DMS 273 treated with DMSO at 0.1 percent for 48 hours (cell line): ENCODE results near the gene EIF4A3.

Source experiments
- DNase-seq: peaks from one replicate; lab custom pipeline; 2025; lab: John Stamatoyannopoulos, UW

The EIF4A3 gene

GRCh38 chr17:80147035-80147822, at the start of gene EIF4A3:
EIF4A3 (minus strand) TSS chr17:80147128; CDS start chr17:80146961, 167 bp downstream.
- peak; percentile 95 for DNase-seq

- DNase-seq: no peak
Observed at GRCh38 chr17:80196652-80197051, 49.7 kb upstream of the EIF4A3 start.

- DNase-seq: no peak
Observed at GRCh38 chr17:80195671-80196529, 49.0 kb upstream of the EIF4A3 start.

DNA sequence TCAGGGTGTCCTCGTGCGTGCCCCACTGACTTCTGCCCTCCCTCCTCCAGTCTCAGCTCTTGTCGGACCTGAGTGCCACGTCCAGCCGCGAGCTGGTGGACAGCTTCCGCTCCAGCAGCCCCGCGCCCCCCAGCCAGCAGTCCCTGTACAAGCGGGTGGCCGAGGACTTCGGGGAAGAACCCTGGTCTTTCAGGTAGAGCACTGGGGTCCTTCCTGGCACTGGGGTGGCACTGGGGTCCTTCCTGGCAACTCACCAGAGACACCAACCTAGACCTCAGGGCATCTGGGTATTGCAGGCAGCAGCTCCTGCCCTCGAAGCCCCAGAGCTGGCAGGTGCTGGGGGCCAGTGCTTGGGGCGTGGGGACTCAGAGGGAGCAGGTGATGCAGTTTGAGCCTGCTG, 48.2 kb upstream of the EIF4A3 start:
- DNase-seq: no peak

- no peak for DNase-seq
Observed at GRCh38 chr17:80191865-80192661, 45.1 kb upstream of the EIF4A3 start.

DNA sequence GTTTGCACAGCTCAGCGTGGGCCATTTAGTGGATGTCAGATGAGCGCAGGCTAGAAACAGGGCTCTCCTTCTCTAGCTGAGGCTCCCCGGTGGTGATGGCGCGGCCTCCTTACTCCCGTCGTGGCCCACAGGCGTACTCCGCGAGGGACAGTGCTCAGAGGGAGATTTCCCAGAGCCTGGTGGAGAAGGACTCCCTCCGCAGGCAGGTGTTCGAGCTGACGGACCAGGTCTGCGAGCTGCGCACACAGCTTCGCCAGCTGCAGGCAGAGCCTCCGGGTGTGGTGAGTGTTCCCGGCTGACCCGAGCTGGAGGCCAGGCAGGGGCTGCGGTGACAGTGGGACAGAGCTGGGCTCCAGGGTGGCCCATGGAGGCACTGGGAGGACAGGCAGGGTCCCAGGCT, 44.3 kb upstream of the EIF4A3 start:
- DNase-seq: no peak

- no peak for DNase-seq
Observed at GRCh38 chr17:80190716-80191115, 43.8 kb upstream of the EIF4A3 start.

DNA sequence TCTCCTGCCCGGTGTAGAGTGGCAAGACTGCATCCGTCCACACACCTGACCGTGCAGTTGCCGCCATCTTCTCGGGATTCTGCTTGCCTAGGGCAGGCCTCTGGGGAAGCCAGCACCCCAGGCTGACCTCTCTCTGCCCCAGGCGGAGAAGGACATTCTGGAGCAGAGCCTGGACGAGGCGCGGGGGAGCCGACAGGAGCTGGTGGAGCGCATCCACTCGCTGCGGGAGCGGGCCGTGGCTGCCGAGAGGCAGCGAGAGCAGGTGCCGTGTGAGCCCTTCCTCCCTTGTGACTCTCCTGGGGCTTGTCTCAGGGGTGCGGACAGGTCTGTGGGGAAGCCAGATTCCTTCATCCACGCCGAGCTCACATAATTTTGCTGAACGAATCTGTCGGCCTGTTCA, 42.7 kb upstream of the EIF4A3 start:
- DNase-seq: no peak

DNA sequence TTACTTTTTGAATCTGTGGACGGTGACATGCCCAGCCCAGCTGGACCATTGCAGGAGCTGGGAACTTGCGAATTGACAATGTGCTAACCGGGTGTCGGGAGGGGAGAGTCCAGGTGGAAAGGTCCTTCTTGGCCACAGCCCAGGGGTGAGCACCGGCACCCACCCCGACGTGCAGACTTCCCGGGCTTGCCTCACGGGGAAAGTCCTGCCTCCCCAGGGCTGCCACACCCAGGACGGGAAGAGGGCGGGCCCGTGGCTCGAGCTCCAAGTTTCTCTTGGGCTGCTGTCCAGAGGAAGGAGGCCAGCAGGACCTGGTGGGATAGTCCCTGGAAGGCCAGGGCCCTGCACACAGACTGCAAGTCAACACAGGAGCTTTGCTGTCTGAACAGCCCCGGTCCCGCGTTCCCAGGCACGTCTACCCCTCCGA, 40.6 kb upstream of the EIF4A3 start:
- no peak for DNase-seq

GRCh38 chr17:80187090-80187489, 40.2 kb upstream of the EIF4A3 start:
- DNase-seq: no peak

DNA sequence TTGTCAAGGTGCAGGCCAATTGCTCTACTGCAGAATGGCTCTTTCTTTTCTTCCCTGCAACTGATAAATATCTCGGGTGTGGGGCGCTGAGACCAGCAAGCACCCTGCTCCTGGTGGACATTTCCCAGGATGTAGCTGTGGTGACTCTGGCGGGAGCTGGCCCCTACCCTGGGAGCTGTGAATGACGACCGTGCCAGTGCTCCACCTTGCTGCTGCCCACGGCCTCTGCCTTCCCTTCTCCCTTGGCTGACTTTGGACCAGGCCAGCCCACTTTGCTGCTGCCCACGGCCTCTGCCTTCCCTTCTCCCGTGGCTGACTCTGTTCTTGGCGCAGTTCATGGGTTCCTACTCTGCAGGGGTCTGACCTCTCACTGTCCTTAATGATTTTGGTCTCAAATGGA, 39.0 kb upstream of the EIF4A3 start:
- no peak for DNase-seq

- no peak for DNase-seq
Observed at GRCh38 chr17:80184423-80184714, 37.4 kb upstream of the EIF4A3 start.

DNA sequence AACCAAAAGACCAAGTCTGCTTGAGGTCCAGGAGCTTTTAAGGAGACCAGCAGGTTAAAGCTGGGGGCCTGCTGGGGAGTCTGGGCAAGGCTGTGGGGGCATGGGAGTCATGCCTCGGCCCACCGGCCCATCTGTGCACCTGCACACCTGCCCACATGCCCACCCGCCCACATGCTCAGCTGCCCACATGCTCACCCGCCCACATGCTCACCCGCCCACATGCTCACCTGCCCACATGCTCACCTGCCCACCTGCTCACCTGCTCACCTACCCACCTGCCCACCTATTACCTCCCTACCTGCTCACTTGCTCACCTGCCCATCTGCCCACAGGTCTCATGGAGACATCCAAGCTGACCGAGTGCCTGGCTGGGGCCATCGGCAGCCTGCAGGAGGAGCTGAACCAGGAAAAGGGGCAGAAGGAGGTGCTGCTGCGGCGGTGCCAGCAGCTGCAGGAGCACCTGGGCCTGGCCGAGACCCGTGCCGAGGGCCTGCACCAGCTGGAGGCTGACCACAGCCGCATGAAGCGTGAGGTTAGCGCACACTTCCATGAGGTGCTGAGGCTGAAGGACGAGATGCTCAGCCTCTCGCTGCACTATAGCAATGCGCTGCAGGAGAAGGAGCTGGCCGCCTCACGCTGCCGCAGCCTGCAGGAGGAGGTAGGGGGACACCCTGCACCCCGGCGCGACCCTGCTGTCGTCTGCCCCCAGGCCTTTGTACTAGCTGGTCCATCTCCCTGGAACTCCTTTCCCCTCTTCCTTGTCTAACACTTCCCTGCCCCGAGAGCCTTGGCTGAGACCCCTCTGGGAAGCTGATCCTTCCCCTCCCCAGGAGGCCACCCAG, 36.9 kb upstream of the EIF4A3 start:
- DNase-seq: no peak

DNA sequence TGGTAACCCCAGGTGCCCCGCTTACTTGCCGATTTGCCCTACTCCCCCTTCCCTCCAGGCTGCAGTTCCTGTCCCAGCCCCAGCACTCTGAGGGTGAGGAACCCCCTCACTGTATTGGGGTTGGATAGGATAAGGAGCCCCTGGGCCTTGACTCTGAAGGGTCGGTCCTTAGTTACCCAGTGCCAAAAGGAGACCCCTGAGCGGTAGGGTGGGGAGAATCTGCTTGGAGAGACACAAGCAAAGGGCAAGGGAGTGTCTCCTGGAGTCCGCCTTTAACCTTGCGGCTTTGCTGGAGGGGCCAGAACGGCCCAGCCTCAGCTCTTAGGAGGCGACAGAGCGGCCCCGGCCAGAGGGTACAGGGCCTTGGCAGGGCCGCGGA, 35.9 kb upstream of the EIF4A3 start:
- DNase-seq: no peak

- no peak for DNase-seq
Observed at GRCh38 chr17:80182118-80182844, 35.4 kb upstream of the EIF4A3 start.

DNA sequence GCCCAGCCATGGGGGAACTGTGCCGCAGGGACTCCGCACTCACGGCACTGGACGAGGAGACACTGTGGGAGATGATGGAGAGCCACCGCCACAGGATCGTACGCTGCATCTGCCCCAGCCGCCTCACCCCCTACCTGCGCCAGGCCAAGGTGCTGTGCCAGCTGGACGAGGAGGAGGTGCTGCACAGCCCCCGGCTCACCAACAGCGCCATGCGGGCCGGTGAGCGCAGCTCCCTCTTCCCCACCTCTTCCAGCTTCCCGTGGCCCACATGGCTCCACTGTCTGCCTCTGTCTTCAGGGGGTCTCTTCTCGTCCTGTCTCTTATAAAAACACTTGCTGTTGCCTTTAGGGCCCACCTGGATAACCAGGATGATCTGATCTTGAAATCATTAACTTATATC, 34.5 kb upstream of the EIF4A3 start:
- no peak for DNase-seq

DNA sequence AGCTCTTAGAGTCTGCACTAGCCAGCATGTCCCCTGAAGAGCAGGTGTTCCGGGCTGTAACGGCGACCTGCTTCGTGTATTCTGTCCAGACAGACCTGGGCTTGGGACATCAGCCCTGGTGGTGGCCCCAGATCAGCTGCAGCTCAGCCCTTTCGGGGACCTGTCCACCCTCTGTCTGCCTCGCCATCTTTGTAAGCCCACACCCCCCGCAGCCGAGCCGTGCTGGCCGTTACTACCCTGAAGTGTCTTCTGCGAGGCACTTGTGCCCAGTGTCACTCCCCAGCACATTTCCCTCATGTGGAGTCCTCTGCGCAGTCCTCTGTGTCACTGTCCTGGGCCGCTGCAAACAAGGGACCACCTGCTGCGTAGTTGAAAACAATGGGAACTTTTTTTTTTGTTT, 33.3 kb upstream of the EIF4A3 start:
- no peak for DNase-seq

- DNase-seq: no peak
Observed at GRCh38 chr17:80177986-80178595, 31.2 kb upstream of the EIF4A3 start.

- DNase-seq: no peak
Observed at GRCh38 chr17:80176757-80177156, 29.8 kb upstream of the EIF4A3 start.

DNA sequence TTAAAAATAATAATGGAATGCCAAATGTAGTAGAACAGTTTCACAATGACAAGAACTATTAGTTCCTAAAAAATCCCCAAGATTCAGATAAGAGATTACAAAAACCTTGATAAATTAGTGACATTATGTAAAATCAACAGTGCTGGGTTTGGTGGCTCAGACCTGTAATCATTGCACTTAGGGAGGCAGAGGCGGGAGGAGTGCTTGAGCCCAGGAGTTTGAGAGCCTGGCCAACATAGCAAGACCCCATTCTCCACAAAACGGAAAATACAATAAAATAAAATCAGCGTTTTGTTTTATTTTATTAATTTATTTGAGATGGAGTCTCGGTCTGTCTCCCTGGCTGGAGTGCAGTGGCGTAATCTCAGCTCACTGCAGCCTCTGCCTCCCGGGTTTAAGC, 27.0 kb upstream of the EIF4A3 start:
- DNase-seq: no peak

DNA sequence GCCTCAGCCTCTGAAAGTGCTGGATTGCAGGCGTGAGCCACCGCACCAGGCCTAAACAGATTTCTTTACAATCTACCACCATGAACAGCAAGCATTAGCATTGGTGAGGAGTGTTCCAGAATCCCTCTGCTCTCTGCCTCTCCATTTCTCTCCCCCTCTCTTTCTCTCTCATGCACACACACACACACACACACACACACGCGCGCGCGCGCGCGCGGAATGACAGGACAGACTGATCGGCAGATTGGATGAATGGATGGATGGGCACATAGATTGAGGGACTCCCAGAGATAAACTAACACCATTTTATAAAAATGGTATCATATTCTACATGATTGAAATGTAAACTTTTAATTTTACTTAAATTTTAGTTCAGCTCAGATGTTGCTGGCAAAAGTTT, 26.2 kb upstream of the EIF4A3 start:
- DNase-seq: no peak
